Esophagus (tissue), 2 donors: Measurements from ENCODE around the gene AAR2. TPM values are rescaled to one million over a fixed set of nuclear protein-coding genes. Genes with fewer than 3 reads are reported as not detected.

ENCODE experiments used
- H3K27ac ChIP-seq, 2 donors: one replicate each; pipeline ENCODE4 v1.5.1; 2013; ENCODE audit warnings: low read depth in 2 of 2, mild to moderate bottlenecking in 2 of 2, inconsistent platforms in 1 of 2, low read length in 1 of 2, moderate library complexity in 1 of 2
- H3K27me3 ChIP-seq, 2 donors: one replicate each; pipeline ENCODE4 v1.6.1; 2013; ENCODE audit warnings: low read length in 2 of 2, control low read depth in 1 of 2, mild to moderate bottlenecking in 1 of 2; ENCODE audit not compliant: insufficient read depth in 2 of 2, control insufficient read depth in 1 of 2
- H3K36me3 ChIP-seq, 2 donors: one replicate each; pipeline ENCODE4 v1.6.1; 2013; ENCODE audit warnings: low read length in 1 of 2; ENCODE audit not compliant: control insufficient read depth in 2 of 2, insufficient read depth in 2 of 2
- H3K4me1 ChIP-seq, 2 donors: one replicate each; pipeline ENCODE4 v1.6.1; 2013; ENCODE audit warnings: low read length in 1 of 2; ENCODE audit not compliant: control insufficient read depth in 2 of 2, insufficient read depth in 2 of 2
- H3K4me3 ChIP-seq, 2 donors: one replicate each; pipeline ENCODE4 v1.5.1; 2013; ENCODE audit warnings: low read length in 2 of 2, mild to moderate bottlenecking in 2 of 2, low read depth in 1 of 2, moderate library complexity in 1 of 2
- H3K9me3 ChIP-seq, 2 donors: one replicate each; pipeline ENCODE4 v1.6.1; 2013; ENCODE audit warnings: mild to moderate bottlenecking in 2 of 2, low read depth in 1 of 2, low read length in 1 of 2, moderate library complexity in 1 of 2; ENCODE audit not compliant: control insufficient read depth in 2 of 2, insufficient read depth in 1 of 2
- WGBS, 2 donors: extraction: QIAGEN DNeasy Blood & Tissue Kit; methylation state at CpG; one replicate each; pipeline ENCODE4 v1.1.7; 2013; 5-methylcytosine and 5-hydroxymethylcytosine counted together
- polyA plus RNA-seq, 2 donors: library from polyadenylated mRNA; stranded (reverse); fragments of 200-250 nt; gene quantifications; one replicate each; pipeline ENCODE4 v1.2.3, GENCODE V29; 2013
- donor health status: healthy with polysubstance abuse.
- donor health status: Bipolar disorder and iron deficiency.

The AAR2 gene
- 10 to 100 TPM in 1 of 2 donors, 1 to 10 TPM in 1; 8.4 to 16.5 TPM for polyA plus RNA-seq

- WGBS, 2 donors: 13 to 14% methylated on average over 44 of the region's 44 CpGs
- Histone ChIP-seq H3K36me3 (peaks cover 0 to 10% of the 10 kb centered on the region in 2 donors), H3K27ac (peak within 1 kb of the TSS; percentile 80 to 86), H3K9me3 (no peaks in the 10 kb centered on the region), H3K4me1 (peaks cover 2 to 4% of the 10 kb centered on the region in 2 donors), H3K4me3 (peak within 1 kb of the TSS; percentile 85 to 98), H3K27me3 (no peaks in the 10 kb centered on the region)
Measured at GRCh38 chr20:36235892-36236785, at the start of gene AAR2. Gene AAR2, plus strand, starts transcription at chr20:36236478. Its CDS starts 3,391 bp downstream, at chr20:36239869.

- peaks cover 10 to 50% of the 10 kb centered on the region in 2 donors for H3K36me3 ChIP-seq
- no peaks in the 10 kb centered on the region for H3K27me3 ChIP-seq
- no peak overlapping the region for H3K4me3 ChIP-seq
- no peaks in the 10 kb centered on the region for H3K4me1 ChIP-seq
- H3K27ac ChIP-seq: no peak overlapping the region
- no peaks in the 10 kb centered on the region for H3K9me3 ChIP-seq
- WGBS, 2 donors: 84 to 93% methylated on average over 10 of the region's 10 CpGs
Measured at GRCh38 chr20:36193977-36194712, 42.1 kb upstream of the AAR2 start.

- 62 to 68% methylated on average over 2 of the region's 2 CpGs for WGBS, 2 donors
- no peaks in the 10 kb centered on the region for H3K27me3 ChIP-seq
- no peak overlapping the region for H3K4me3 ChIP-seq
- no peak overlapping the region for H3K27ac ChIP-seq
- no peaks in the 10 kb centered on the region for H3K4me1 ChIP-seq
- no peaks in the 10 kb centered on the region for H3K9me3 ChIP-seq
- peaks cover 3 to 39% of the 10 kb centered on the region in 2 donors for H3K36me3 ChIP-seq
Measured at GRCh38 chr20:36196676-36197075, 39.6 kb upstream of the AAR2 start.

- H3K9me3 ChIP-seq: no peaks in the 10 kb centered on the region
- 84 to 88% methylated on average over 2 of the region's 2 CpGs for WGBS, 2 donors
- no peak overlapping the region for H3K4me3 ChIP-seq
- H3K27ac ChIP-seq: no peak overlapping the region
- H3K36me3 ChIP-seq: peaks cover 5 to 42% of the 10 kb centered on the region in 2 donors
- no peaks in the 10 kb centered on the region for H3K4me1 ChIP-seq
- no peaks in the 10 kb centered on the region for H3K27me3 ChIP-seq
Measured at GRCh38 chr20:36197271-36197670, 39.0 kb upstream of the AAR2 start.

- H3K36me3 ChIP-seq: peaks cover 3 to 37% of the 10 kb centered on the region in 2 donors
- WGBS, 2 donors: 52 to 54% methylated on average over 6 of the region's 6 CpGs
Measured at GRCh38 chr20:36199345-36200257, 36.7 kb upstream of the AAR2 start.

GRCh38 chr20:36200451-36200850 is 35.8 kb upstream of the AAR2 start:
- no peaks in the 10 kb centered on the region for H3K4me1 ChIP-seq
- no peak overlapping the region for H3K27ac ChIP-seq
- peaks cover 3 to 29% of the 10 kb centered on the region in 2 donors for H3K36me3 ChIP-seq
- H3K4me3 ChIP-seq: no peak overlapping the region
- 85 to 90% methylated on average over 1 of the region's 1 CpG for WGBS, 2 donors
- no peaks in the 10 kb centered on the region for H3K9me3 ChIP-seq
- no peaks in the 10 kb centered on the region for H3K27me3 ChIP-seq

More at GRCh38 chr20:36199345-36200257, 36.7 kb upstream of the AAR2 start:
- Histone ChIP-seq H3K27ac (no peak overlapping the region), H3K27me3 (no peaks in the 10 kb centered on the region), H3K4me3 (no peak overlapping the region), H3K9me3 (no peaks in the 10 kb centered on the region), H3K4me1 (no peaks in the 10 kb centered on the region)

- H3K4me1 ChIP-seq: no peaks in the 10 kb centered on the region
- H3K9me3 ChIP-seq: no peaks in the 10 kb centered on the region
- 84 to 86% methylated on average over 4 of the region's 4 CpGs for WGBS, 2 donors
- no peak overlapping the region for H3K27ac ChIP-seq
- H3K4me3 ChIP-seq: no peak overlapping the region
- peaks cover 3 to 30% of the 10 kb centered on the region in 2 donors for H3K36me3 ChIP-seq
- no peaks in the 10 kb centered on the region for H3K27me3 ChIP-seq
Measured at GRCh38 chr20:36201198-36201597, 35.1 kb upstream of the AAR2 start.

GRCh38 chr20:36202891-36203338 is 33.4 kb upstream of the AAR2 start:
- no peak overlapping the region for H3K4me3 ChIP-seq
- peaks cover 0 to 2% of the 10 kb centered on the region in 2 donors for H3K4me1 ChIP-seq
- peaks cover 3 to 38% of the 10 kb centered on the region in 2 donors for H3K36me3 ChIP-seq
- no peak overlapping the region for H3K27ac ChIP-seq
- 33 to 34% methylated on average over 18 of the region's 18 CpGs for WGBS, 2 donors
- H3K9me3 ChIP-seq: no peaks in the 10 kb centered on the region
- H3K27me3 ChIP-seq: no peaks in the 10 kb centered on the region

GRCh38 chr20:36203861-36204260 is 32.4 kb upstream of the AAR2 start:
- WGBS, 2 donors: 67 to 85% methylated on average over 3 of the region's 3 CpGs
- Histone ChIP-seq H3K36me3 (peaks cover 3 to 33% of the 10 kb centered on the region in 2 donors), H3K4me1 (peaks cover 0 to 2% of the 10 kb centered on the region in 2 donors), H3K27ac (no peak overlapping the region), H3K9me3 (no peaks in the 10 kb centered on the region), H3K27me3 (no peaks in the 10 kb centered on the region), H3K4me3 (no peak overlapping the region)
